GM15510 (cell line): ENCODE results near the gene RBP3.

Source experiments
- POLR2A ChIP-seq: IDR thresholded peaks from 3 replicates; pipeline ENCODE4 v1.6.1; 2011; ENCODE audit warnings: borderline replicate concordance; ENCODE audit not compliant: insufficient read length; ENCODE audit errors: extremely low read depth

The RBP3 gene

GRCh38 chr10:47348138-47348651, at the start of gene RBP3:
Gene RBP3, plus strand, starts transcription at chr10:47348363. Its CDS starts 122 bp downstream, at chr10:47348485.
- no peak for TF ChIP-seq POLR2A

- no peak for TF ChIP-seq POLR2A
These were observed 49.4 kb upstream of the RBP3 start for GRCh38 chr10:47298715-47299114.

- TF ChIP-seq POLR2A: no peak
These were observed 48.3 kb upstream of the RBP3 start, which contains the start of gene GDF10 for GRCh38 chr10:47299611-47300428. Gene GDF10, plus strand, starts transcription at chr10:47300197. Its CDS starts 455 bp downstream, at chr10:47300652.

GRCh38 chr10:47300429-47300931, 47.7 kb upstream of the RBP3 start:
- TF ChIP-seq POLR2A: no peak

GRCh38 chr10:47301833-47302232, 46.3 kb upstream of the RBP3 start:
- no peak for TF ChIP-seq POLR2A

GRCh38 chr10:47303105-47303504, 45.1 kb upstream of the RBP3 start:
- TF ChIP-seq POLR2A: no peak

GRCh38 chr10:47303866-47304265, 44.3 kb upstream of the RBP3 start:
- no peak for TF ChIP-seq POLR2A

GRCh38 chr10:47305566-47305965, 42.6 kb upstream of the RBP3 start:
- TF ChIP-seq POLR2A: no peak

- no peak for TF ChIP-seq POLR2A
These were observed 41.6 kb upstream of the RBP3 start for GRCh38 chr10:47306387-47307210.

- TF ChIP-seq POLR2A: no peak
These were observed 40.8 kb upstream of the RBP3 start for GRCh38 chr10:47307381-47307780.

- no peak for TF ChIP-seq POLR2A
These were observed 39.4 kb upstream of the RBP3 start for GRCh38 chr10:47308775-47309174.

- no peak for TF ChIP-seq POLR2A
These were observed 38.6 kb upstream of the RBP3 start for GRCh38 chr10:47309408-47310089.

GRCh38 chr10:47310090-47310505, 38.1 kb upstream of the RBP3 start:
- TF ChIP-seq POLR2A: no peak

GRCh38 chr10:47311193-47311931, 36.8 kb upstream of the RBP3 start:
- no peak for TF ChIP-seq POLR2A
